ENCODE data around the gene SLC12A1. TPM values are rescaled to one million over a fixed set of nuclear protein-coding genes. Genes with fewer than 3 reads are reported as not detected.

SLC12A1 gene
- total RNA-seq, 1 experiment from 2014 or later, result not detected

GRCh38 chr15:48298914-48299313, 92.8 kb downstream of the SLC12A1 start:
- intact Hi-C loops (cut with micrococcal nuclease; ENCODE audit: unreplicated experiment) (no loop called here), in situ Hi-C loops (cut with HindIII; ENCODE audit: low pct_unique_long_range_greater_than_20kb, low sequenced_read_pairs) (no loop called here)
- Histone ChIP-seq H3K27ac (ENCODE audit: low read length) (no peak overlapping the region), H3K4me1 (ENCODE audit: control insufficient read depth, insufficient read depth, low read length) (no peaks in the 10 kb centered on the region), H3K9me3 (ENCODE audit: control insufficient read depth, insufficient read depth, low read depth, low read length) (no peaks in the 10 kb centered on the region), H3K36me3 (ENCODE audit: control insufficient read depth, insufficient read depth, low read length) (no peaks in the 10 kb centered on the region), H3K27me3 (ENCODE audit: control insufficient read depth, insufficient read depth, low read length) (no peaks in the 10 kb centered on the region), H3K4me3 (ENCODE audit: low read depth in 2 of 2, low read length in 2 of 2) (no peak overlapping the region)
- no peak for ATAC-seq
- ChIA-PET POLR2A (no interaction called here), CTCF (no interaction called here)
- TF ChIP-seq TCF7L2 (IDR thresholded peaks at IDR 0.05; ENCODE audit: low read depth, low read length), result no peak
- no peak for TF ChIP-seq POLR2AphosphoS5 (IDR thresholded peaks at IDR 0.05; ENCODE audit: low read depth, low read length)
- no peak for TF ChIP-seq REST (IDR thresholded peaks at IDR 0.05; ENCODE audit: insufficient read depth in 1 of 2, low read depth in 2 of 2, low read length in 1 of 2)
- TF ChIP-seq, protein P1, sequence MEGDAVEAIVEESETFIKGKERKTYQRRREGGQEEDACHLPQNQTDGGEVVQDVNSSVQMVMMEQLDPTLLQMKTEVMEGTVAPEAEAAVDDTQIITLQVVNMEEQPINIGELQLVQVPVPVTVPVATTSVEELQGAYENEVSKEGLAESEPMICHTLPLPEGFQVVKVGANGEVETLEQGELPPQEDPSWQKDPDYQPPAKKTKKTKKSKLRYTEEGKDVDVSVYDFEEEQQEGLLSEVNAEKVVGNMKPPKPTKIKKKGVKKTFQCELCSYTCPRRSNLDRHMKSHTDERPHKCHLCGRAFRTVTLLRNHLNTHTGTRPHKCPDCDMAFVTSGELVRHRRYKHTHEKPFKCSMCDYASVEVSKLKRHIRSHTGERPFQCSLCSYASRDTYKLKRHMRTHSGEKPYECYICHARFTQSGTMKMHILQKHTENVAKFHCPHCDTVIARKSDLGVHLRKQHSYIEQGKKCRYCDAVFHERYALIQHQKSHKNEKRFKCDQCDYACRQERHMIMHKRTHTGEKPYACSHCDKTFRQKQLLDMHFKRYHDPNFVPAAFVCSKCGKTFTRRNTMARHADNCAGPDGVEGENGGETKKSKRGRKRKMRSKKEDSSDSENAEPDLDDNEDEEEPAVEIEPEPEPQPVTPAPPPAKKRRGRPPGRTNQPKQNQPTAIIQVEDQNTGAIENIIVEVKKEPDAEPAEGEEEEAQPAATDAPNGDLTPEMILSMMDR (IDR thresholded peaks at IDR 0.05), result no peak
- TF ChIP-seq SIN3A (IDR thresholded peaks at IDR 0.05; ENCODE audit: borderline replicate concordance, insufficient read depth, low read depth, low read length), result no peak
- no TSS peak for BruUV-seq (replicated peaks)
- DNase-seq (ENCODE audit: low read depth, low spot score), result no peak

- Histone ChIP-seq H3K27me3 (ENCODE audit: control insufficient read depth, insufficient read depth, low read length) (no peaks in the 10 kb centered on the region), H3K27ac (ENCODE audit: low read length) (no peak overlapping the region), H3K4me1 (ENCODE audit: control insufficient read depth, insufficient read depth, low read length) (no peaks in the 10 kb centered on the region), H3K4me3 (ENCODE audit: low read depth in 2 of 2, low read length in 2 of 2) (no peak overlapping the region), H3K36me3 (ENCODE audit: control insufficient read depth, insufficient read depth, low read length) (no peaks in the 10 kb centered on the region), H3K9me3 (ENCODE audit: control insufficient read depth, insufficient read depth, low read depth, low read length) (no peaks in the 10 kb centered on the region)
- CTCF ChIA-PET, result no interaction called here
- intact Hi-C loops (cut with micrococcal nuclease; ENCODE audit: unreplicated experiment), result no loop called here
- DNase-seq (ENCODE audit: low read depth, low spot score), result no peak
- BruUV-seq (replicated peaks), result no TSS peak
- ATAC-seq, result no peak
- in situ Hi-C loops (cut with HindIII; ENCODE audit: low pct_unique_long_range_greater_than_20kb, low sequenced_read_pairs), result no loop called here
- POLR2A ChIA-PET, result no interaction called here
- TF ChIP-seq SIN3A (IDR thresholded peaks at IDR 0.05; ENCODE audit: borderline replicate concordance, insufficient read depth, low read depth, low read length) (no peak), POLR2AphosphoS5 (IDR thresholded peaks at IDR 0.05; ENCODE audit: low read depth, low read length) (no peak), TCF7L2 (IDR thresholded peaks at IDR 0.05; ENCODE audit: low read depth, low read length) (no peak), REST (IDR thresholded peaks at IDR 0.05; ENCODE audit: insufficient read depth in 1 of 2, low read depth in 2 of 2, low read length in 1 of 2) (no peak)
- TF ChIP-seq, protein P1 (IDR thresholded peaks at IDR 0.05), result no peak
Observed at GRCh38 chr15:48300038-48300437, 93.9 kb downstream of the SLC12A1 start.

Data from Panc1 (cell line).